Fibroblast of mammary gland (primary cell): Measurements from ENCODE around the gene DDX27.

Source experiments
- DNase-seq: peaks from one replicate; pipeline ENCODE4 v3.0.0-alpha.2; 2010; ENCODE audit warnings: low read depth
- H3K4me3 ChIP-seq: 2 replicates; pipeline ENCODE4 v1.5.1; 2011; ENCODE audit warnings: low read depth, mild to moderate bottlenecking, low read length, moderate library complexity; ENCODE audit not compliant: control insufficient read depth
- CTCF ChIP-seq: conservative IDR thresholded peaks from 2 replicates; pipeline ENCODE4 v1.5.1; 2011; ENCODE audit warnings: low read depth, low read length, inconsistent platforms; ENCODE audit not compliant: control insufficient read depth, insufficient read depth

Gene DDX27

GRCh38 chr20:49283703-49284625 lies 64.7 kb downstream of the DDX27 start:
- DNase-seq = no peak
- peak overlapping the region; percentile 100 for H3K4me3 ChIP-seq
- no peak for TF ChIP-seq CTCF

DNA sequence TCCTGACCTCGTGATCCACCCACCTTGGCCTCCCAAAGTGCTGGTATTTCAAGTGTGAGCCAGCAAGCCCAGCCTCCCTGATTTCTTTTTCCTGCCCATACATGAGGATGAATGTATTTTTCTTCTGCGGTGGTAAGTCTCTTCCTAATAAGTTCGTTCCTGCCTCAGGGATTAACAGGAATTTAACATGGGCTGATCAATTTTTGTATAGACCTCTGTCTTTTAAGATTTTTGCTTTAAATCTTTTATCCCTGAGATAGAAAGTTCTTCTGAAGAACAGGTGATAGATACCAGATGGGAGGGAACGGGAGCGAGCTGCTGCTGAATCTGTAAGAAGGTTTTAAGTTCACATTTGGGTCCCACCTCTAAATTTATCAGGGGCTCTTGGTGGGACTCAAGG lies 65.6 kb downstream of the DDX27 start:
- no peak for TF ChIP-seq CTCF
- H3K4me3 ChIP-seq = no peak overlapping the region
- DNase-seq = no peak

DNA sequence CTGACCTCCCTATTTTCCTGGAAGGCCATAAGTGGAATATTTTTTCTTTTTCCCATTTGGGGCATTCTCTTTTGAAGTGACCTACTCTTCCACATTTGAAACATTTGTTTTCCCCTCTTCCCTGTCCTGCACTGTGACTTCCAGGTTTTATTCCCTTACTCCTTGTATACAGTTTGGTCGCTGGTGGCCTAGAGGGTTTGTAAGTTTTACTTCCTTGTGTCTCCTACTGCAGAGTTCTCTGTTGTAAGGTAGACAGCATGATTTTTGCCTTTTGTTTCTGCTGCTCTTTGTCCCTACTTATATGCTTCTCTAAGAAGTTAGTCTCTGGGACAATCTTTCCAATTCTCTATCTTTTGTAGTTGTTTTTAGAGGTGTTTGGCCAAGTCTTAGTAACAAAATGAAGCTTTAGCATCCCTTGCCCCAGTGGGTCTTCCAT lies 66.0 kb downstream of the DDX27 start:
- no peak for TF ChIP-seq CTCF
- H3K4me3 ChIP-seq = no peak overlapping the region
- no peak for DNase-seq

DNA sequence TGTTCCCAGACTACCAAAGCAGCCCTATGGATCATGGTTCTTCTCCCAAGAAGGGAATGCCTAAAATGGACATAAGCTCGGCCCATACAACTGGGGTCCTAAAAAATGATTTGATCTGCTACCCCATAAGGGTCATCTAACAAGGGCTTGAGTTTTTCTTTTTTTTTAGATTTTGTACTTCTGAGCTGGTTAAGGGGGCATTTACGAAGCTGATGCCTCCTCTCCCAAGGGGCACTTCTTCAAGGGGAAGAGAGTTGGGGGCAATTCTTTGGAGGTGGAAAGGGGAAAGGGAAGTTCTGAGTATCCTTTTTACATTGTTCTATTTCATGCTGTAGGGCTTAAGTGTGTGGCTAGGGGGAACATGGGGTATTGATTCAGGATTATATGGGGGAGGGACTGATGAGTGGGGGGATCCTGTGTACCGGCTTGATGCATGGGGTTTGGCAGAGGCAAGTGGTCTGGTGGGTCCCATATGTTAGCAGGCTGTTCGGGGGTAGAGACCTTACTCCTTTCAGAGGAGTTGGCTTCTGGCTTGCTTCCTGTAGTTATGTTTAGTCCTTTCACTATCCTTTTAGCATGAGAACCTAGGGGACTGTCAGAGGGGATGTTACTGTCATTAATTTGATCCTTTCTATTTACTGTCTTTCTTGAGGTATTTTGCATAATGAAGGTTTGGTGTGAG lies 66.7 kb downstream of the DDX27 start:
- no peak for DNase-seq
- H3K4me3 ChIP-seq = no peak overlapping the region
- TF ChIP-seq CTCF = no peak

- no peak for TF ChIP-seq CTCF
- no peak for DNase-seq
Measured at GRCh38 chr20:49286689-49287551, 67.7 kb downstream of the DDX27 start.

DNA sequence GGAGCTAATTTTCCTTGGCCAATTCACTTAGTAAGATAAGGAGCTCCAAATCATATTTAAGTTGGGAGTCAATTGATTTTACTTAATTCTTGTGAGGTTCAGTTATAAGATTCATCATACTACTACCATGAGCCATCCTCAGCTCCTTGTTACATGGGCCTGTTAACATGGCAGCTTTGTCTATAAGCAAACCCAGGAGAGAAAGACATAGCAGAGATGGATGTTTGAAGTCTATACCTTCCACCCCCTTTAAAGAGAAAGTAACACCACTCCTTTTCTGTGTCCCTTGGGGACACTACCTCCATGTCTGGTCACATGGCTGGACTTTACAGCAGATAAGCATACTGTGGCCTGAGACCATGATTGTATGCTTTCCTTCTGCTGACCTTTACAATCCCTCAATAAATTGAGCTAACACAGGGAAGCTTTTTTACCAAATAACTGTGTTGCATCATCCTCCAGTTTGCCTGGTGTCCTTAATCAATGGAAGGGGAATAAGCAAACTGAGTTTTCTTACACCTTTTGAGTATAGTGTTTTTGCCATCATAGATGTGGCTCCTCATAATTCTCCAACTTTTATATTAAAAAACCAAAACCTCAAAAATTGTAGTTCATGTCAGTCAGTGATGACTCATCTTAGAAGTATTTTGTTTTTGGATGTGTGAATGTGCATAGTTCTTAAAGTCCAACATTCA lies 68.5 kb downstream of the DDX27 start:
- no peak overlapping the region for H3K4me3 ChIP-seq
- no peak for TF ChIP-seq CTCF
- peak; percentile 63 for DNase-seq

More at GRCh38 chr20:49286689-49287551, 67.7 kb downstream of the DDX27 start:
- no peak overlapping the region for H3K4me3 ChIP-seq
